Memory B cell (primary cell): ENCODE data around the gene RBBP5.

Experiments used
- ATAC-seq: fragments of 150-1000 bp; cut with Tn5 transposase; 2 replicates; pipeline ENCODE4 v1.10.0; 2021; ENCODE audit warnings: low read depth, mild to moderate bottlenecking, moderate library complexity
- DNase-seq, 2 donors: peaks; one replicate each; pipeline ENCODE4 v3.0.0; 2022; ENCODE audit warnings: low spot score in 2 of 2
- H3K27ac Mint-ChIP-seq: one replicate; pipeline ENCODE4 v1.8.0; 2022; ENCODE audit warnings: mild to moderate bottlenecking, moderate library complexity, mixed read lengths
- H3K27me3 Mint-ChIP-seq: one replicate; pipeline ENCODE4 v1.8.0; 2022; ENCODE audit warnings: mixed read lengths
- H3K36me3 Mint-ChIP-seq: one replicate; pipeline ENCODE4 v1.8.0; 2022; ENCODE audit warnings: mild to moderate bottlenecking, mixed read lengths
- H3K4me1 Mint-ChIP-seq: one replicate; pipeline ENCODE4 v1.8.0; 2022; ENCODE audit warnings: mixed read lengths
- H3K4me3 Mint-ChIP-seq: one replicate; pipeline ENCODE4 v1.8.0; 2022; ENCODE audit warnings: mild to moderate bottlenecking, moderate library complexity, mixed read lengths
- H3K9me3 Mint-ChIP-seq: one replicate; pipeline ENCODE4 v1.8.0; 2022; ENCODE audit warnings: mixed read lengths

RBBP5 gene

GRCh38 chr1:205109269-205109668 is 12.5 kb downstream of the RBBP5 start:
- no peak for ATAC-seq
- peaks cover 34% of the 10 kb centered on the region for H3K36me3 Mint-ChIP-seq
- H3K9me3 Mint-ChIP-seq = no peaks in the 10 kb centered on the region
- DNase-seq = no peak
- H3K4me1 Mint-ChIP-seq = peaks cover 16% of the 10 kb centered on the region
- H3K27ac Mint-ChIP-seq = no peak overlapping the region
- no peak overlapping the region for H3K4me3 Mint-ChIP-seq
- H3K27me3 Mint-ChIP-seq = no peaks in the 10 kb centered on the region

GRCh38 chr1:205108464-205108863 is 13.3 kb downstream of the RBBP5 start:
- ATAC-seq (no peak), DNase-seq (no peak)
- H3K27me3 Mint-ChIP-seq = no peaks in the 10 kb centered on the region
- no peak overlapping the region for H3K4me3 Mint-ChIP-seq
- peaks cover 16% of the 10 kb centered on the region for H3K4me1 Mint-ChIP-seq
- H3K27ac Mint-ChIP-seq = no peak overlapping the region
- H3K9me3 Mint-ChIP-seq = no peaks in the 10 kb centered on the region
- H3K36me3 Mint-ChIP-seq = peaks cover 40% of the 10 kb centered on the region

GRCh38 chr1:205107327-205107726 is 14.5 kb downstream of the RBBP5 start:
- ATAC-seq (no peak), DNase-seq (no peak)
- Mint-ChIP-seq H3K4me1 (peaks cover 15% of the 10 kb centered on the region), H3K4me3 (no peak overlapping the region), H3K27me3 (no peaks in the 10 kb centered on the region), H3K9me3 (no peaks in the 10 kb centered on the region), H3K36me3 (peaks cover 40% of the 10 kb centered on the region), H3K27ac (no peak overlapping the region)

- DNase-seq (no peak), ATAC-seq (no peak)
- no peak overlapping the region for H3K4me3 Mint-ChIP-seq
- peaks cover 46% of the 10 kb centered on the region for H3K36me3 Mint-ChIP-seq
- no peaks in the 10 kb centered on the region for H3K27me3 Mint-ChIP-seq
- no peaks in the 10 kb centered on the region for H3K4me1 Mint-ChIP-seq
- no peaks in the 10 kb centered on the region for H3K9me3 Mint-ChIP-seq
- H3K27ac Mint-ChIP-seq = no peak overlapping the region
Observed at GRCh38 chr1:205102404-205102803, 19.4 kb downstream of the RBBP5 start.

- Mint-ChIP-seq H3K27ac (no peak overlapping the region), H3K4me1 (peaks cover 2% of the 10 kb centered on the region), H3K36me3 (peaks cover 40% of the 10 kb centered on the region), H3K27me3 (no peaks in the 10 kb centered on the region), H3K4me3 (no peak overlapping the region), H3K9me3 (no peaks in the 10 kb centered on the region)
- DNase-seq = no peak
- no peak for ATAC-seq
Observed at GRCh38 chr1:205098242-205098641, 23.5 kb downstream of the RBBP5 start.

GRCh38 chr1:205095422-205095821 is 26.4 kb downstream of the RBBP5 start:
- peaks cover 32% of the 10 kb centered on the region for H3K36me3 Mint-ChIP-seq
- H3K9me3 Mint-ChIP-seq = no peaks in the 10 kb centered on the region
- peaks cover 2% of the 10 kb centered on the region for H3K4me1 Mint-ChIP-seq
- ATAC-seq (no peak), DNase-seq (no peak)
- H3K27ac Mint-ChIP-seq = no peak overlapping the region
- no peak overlapping the region for H3K4me3 Mint-ChIP-seq
- no peaks in the 10 kb centered on the region for H3K27me3 Mint-ChIP-seq

- Mint-ChIP-seq H3K27ac (no peak overlapping the region), H3K36me3 (peaks cover 33% of the 10 kb centered on the region), H3K4me1 (peaks cover 2% of the 10 kb centered on the region), H3K4me3 (no peak overlapping the region), H3K9me3 (no peaks in the 10 kb centered on the region), H3K27me3 (no peaks in the 10 kb centered on the region)
- ATAC-seq (no peak), DNase-seq (no peak)
Observed at GRCh38 chr1:205091043-205091740, 30.6 kb downstream of the RBBP5 start.

GRCh38 chr1:205088341-205088740 is 33.4 kb downstream of the RBBP5 start:
- Mint-ChIP-seq H3K27me3 (no peaks in the 10 kb centered on the region), H3K4me1 (no peaks in the 10 kb centered on the region), H3K36me3 (peaks cover 31% of the 10 kb centered on the region), H3K4me3 (no peak overlapping the region), H3K9me3 (no peaks in the 10 kb centered on the region), H3K27ac (no peak overlapping the region)
- no peak for ATAC-seq
- no peak for DNase-seq

- H3K4me3 Mint-ChIP-seq = no peak within 1 kb of the TSS
- no peak within 1 kb of the TSS for H3K27ac Mint-ChIP-seq
- no peaks in the 10 kb centered on the region for H3K4me1 Mint-ChIP-seq
- no peak for ATAC-seq
- DNase-seq = no peak
- H3K36me3 Mint-ChIP-seq = peaks cover 28% of the 10 kb centered on the region
- no peaks in the 10 kb centered on the region for H3K27me3 Mint-ChIP-seq
- no peaks in the 10 kb centered on the region for H3K9me3 Mint-ChIP-seq
Observed at GRCh38 chr1:205084360-205084759, 37.4 kb downstream of the RBBP5 start, which contains the start of gene TMEM81. TSS of gene TMEM81 (minus strand) at chr1:205084460. CDS start at chr1:205084320, 140 bp downstream.

GRCh38 chr1:205082431-205082830 is 39.3 kb downstream of the RBBP5 start:
- Mint-ChIP-seq H3K9me3 (no peaks in the 10 kb centered on the region), H3K36me3 (peaks cover 13% of the 10 kb centered on the region), H3K27ac (no peak overlapping the region), H3K4me1 (no peaks in the 10 kb centered on the region), H3K4me3 (no peak overlapping the region), H3K27me3 (no peaks in the 10 kb centered on the region)
- DNase-seq = no peak
- no peak for ATAC-seq

- H3K27me3 Mint-ChIP-seq = no peaks in the 10 kb centered on the region
- H3K27ac Mint-ChIP-seq = no peak overlapping the region
- H3K9me3 Mint-ChIP-seq = no peaks in the 10 kb centered on the region
- peaks cover 2% of the 10 kb centered on the region for H3K36me3 Mint-ChIP-seq
- no peak for ATAC-seq
- H3K4me3 Mint-ChIP-seq = no peak overlapping the region
- H3K4me1 Mint-ChIP-seq = no peaks in the 10 kb centered on the region
- no peak for DNase-seq
Observed at GRCh38 chr1:205077934-205078311, 43.9 kb downstream of the RBBP5 start.

- peaks cover 2% of the 10 kb centered on the region for H3K36me3 Mint-ChIP-seq
- ATAC-seq (no peak), DNase-seq (no peak)
Observed at GRCh38 chr1:205077158-205077933, 44.4 kb downstream of the RBBP5 start.

GRCh38 chr1:205076245-205076761 is 45.5 kb downstream of the RBBP5 start:
- no peak for ATAC-seq
- peaks cover 2% of the 10 kb centered on the region for H3K36me3 Mint-ChIP-seq
- no peak overlapping the region for H3K4me3 Mint-ChIP-seq
- no peak overlapping the region for H3K27ac Mint-ChIP-seq
- H3K4me1 Mint-ChIP-seq = no peaks in the 10 kb centered on the region
- no peaks in the 10 kb centered on the region for H3K9me3 Mint-ChIP-seq
- no peaks in the 10 kb centered on the region for H3K27me3 Mint-ChIP-seq
- no peak for DNase-seq

More at GRCh38 chr1:205077158-205077933, 44.4 kb downstream of the RBBP5 start:
- H3K9me3 Mint-ChIP-seq = no peaks in the 10 kb centered on the region
- H3K4me3 Mint-ChIP-seq = no peak overlapping the region
- no peak overlapping the region for H3K27ac Mint-ChIP-seq
- no peaks in the 10 kb centered on the region for H3K27me3 Mint-ChIP-seq
- H3K4me1 Mint-ChIP-seq = no peaks in the 10 kb centered on the region

- no peaks in the 10 kb centered on the region for H3K9me3 Mint-ChIP-seq
- ATAC-seq = no peak
- DNase-seq = no peak
- no peak overlapping the region for H3K27ac Mint-ChIP-seq
- H3K4me3 Mint-ChIP-seq = no peak overlapping the region
- no peaks in the 10 kb centered on the region for H3K36me3 Mint-ChIP-seq
- no peaks in the 10 kb centered on the region for H3K4me1 Mint-ChIP-seq
- no peaks in the 10 kb centered on the region for H3K27me3 Mint-ChIP-seq
Observed at GRCh38 chr1:205075642-205076155, 46.1 kb downstream of the RBBP5 start.
